Rectal smooth muscle tissue (tissue), 1 donor: ENCODE measurements around the gene DFFA.
"Not testable (repeated sequence)": the region's sequence is repeated elsewhere in the genome, so short reads cannot be mapped to it uniquely, and the experiment has no call there.

ENCODE experiments used
- H3K27ac ChIP-seq: one replicate; pipeline ENCODE4 v1.7.0; 2013; ENCODE audit warnings: low read depth, low read length, inconsistent platforms
- H3K27me3 ChIP-seq: one replicate; pipeline ENCODE4 v1.7.0; 2013; ENCODE audit warnings: low read length; ENCODE audit not compliant: control insufficient read depth, insufficient read depth
- H3K36me3 ChIP-seq: one replicate; pipeline ENCODE4 v1.7.0; 2013; ENCODE audit warnings: low read length; ENCODE audit not compliant: control insufficient read depth, insufficient read depth
- H3K4me1 ChIP-seq: one replicate; pipeline ENCODE4 v1.7.0; 2013; ENCODE audit warnings: low read length; ENCODE audit not compliant: control insufficient read depth, insufficient read depth
- H3K4me3 ChIP-seq: one replicate; pipeline ENCODE4 v1.7.0; 2013; ENCODE audit warnings: low read length
- H3K9ac ChIP-seq: one replicate; pipeline ENCODE4 v1.7.0; 2013; ENCODE audit warnings: low read length

Gene DFFA

GRCh38 chr1:10511494-10511885, 39.2 kb upstream of the DFFA start:
- no peak overlapping the region for H3K9ac ChIP-seq
- H3K4me3 ChIP-seq, result no peak overlapping the region
- peaks cover 10% of the 10 kb centered on the region for H3K4me1 ChIP-seq
- H3K27me3 ChIP-seq, result no peaks in the 10 kb centered on the region
- no peak overlapping the region for H3K27ac ChIP-seq
- no peaks in the 10 kb centered on the region for H3K36me3 ChIP-seq

- H3K27me3 ChIP-seq, result no peaks in the 10 kb centered on the region
- no peak overlapping the region for H3K27ac ChIP-seq
- no peaks in the 10 kb centered on the region for H3K36me3 ChIP-seq
- H3K4me3 ChIP-seq, result peak overlapping the region; percentile 11
- H3K4me1 ChIP-seq, result peaks cover 10% of the 10 kb centered on the region
- no peak overlapping the region for H3K9ac ChIP-seq
Observed at GRCh38 chr1:10510520-10511493, 38.5 kb upstream of the DFFA start.

GRCh38 chr1:10509809-10510509, 37.6 kb upstream of the DFFA start:
- H3K4me1 ChIP-seq, result peaks cover 10% of the 10 kb centered on the region
- no peaks in the 10 kb centered on the region for H3K27me3 ChIP-seq
- no peak overlapping the region for H3K9ac ChIP-seq
- no peak overlapping the region for H3K4me3 ChIP-seq
- no peaks in the 10 kb centered on the region for H3K36me3 ChIP-seq
- H3K27ac ChIP-seq, result no peak overlapping the region

- Histone ChIP-seq H3K4me3 (no peak overlapping the region), H3K4me1 (peaks cover 9% of the 10 kb centered on the region), H3K27me3 (no peaks in the 10 kb centered on the region), H3K36me3 (no peaks in the 10 kb centered on the region), H3K9ac (no peak overlapping the region), H3K27ac (no peak overlapping the region)
Observed at GRCh38 chr1:10508511-10508951, 36.2 kb upstream of the DFFA start.

- no peak overlapping the region for H3K9ac ChIP-seq
- H3K4me1 ChIP-seq, result peaks cover 6% of the 10 kb centered on the region
- H3K4me3 ChIP-seq, result no peak overlapping the region
- no peaks in the 10 kb centered on the region for H3K27me3 ChIP-seq
- H3K36me3 ChIP-seq, result no peaks in the 10 kb centered on the region
- H3K27ac ChIP-seq, result no peak overlapping the region
Observed at GRCh38 chr1:10507111-10507879, 35.0 kb upstream of the DFFA start.

- H3K4me1 ChIP-seq, result peaks cover 6% of the 10 kb centered on the region
- no peaks in the 10 kb centered on the region for H3K27me3 ChIP-seq
- H3K36me3 ChIP-seq, result no peaks in the 10 kb centered on the region
- no peak overlapping the region for H3K9ac ChIP-seq
- H3K4me3 ChIP-seq, result no peak overlapping the region
- H3K27ac ChIP-seq, result no peak overlapping the region
Observed at GRCh38 chr1:10506677-10507047, 34.3 kb upstream of the DFFA start.

- not testable (repeated sequence) for H3K36me3 ChIP-seq, H3K27me3 ChIP-seq, H3K4me3 ChIP-seq, H3K27ac ChIP-seq, H3K4me1 ChIP-seq, H3K9ac ChIP-seq
Observed at GRCh38 chr1:10506046-10506676, 33.8 kb upstream of the DFFA start.

GRCh38 chr1:10504249-10504648, 31.9 kb upstream of the DFFA start:
- Histone ChIP-seq H3K4me1 (no peaks in the 10 kb centered on the region), H3K27me3 (no peaks in the 10 kb centered on the region), H3K36me3 (no peaks in the 10 kb centered on the region), H3K9ac (no peak overlapping the region), H3K27ac (no peak overlapping the region), H3K4me3 (no peak overlapping the region)

- Histone ChIP-seq H3K27ac (no peak overlapping the region), H3K36me3 (no peaks in the 10 kb centered on the region), H3K27me3 (no peaks in the 10 kb centered on the region), H3K4me1 (no peaks in the 10 kb centered on the region), H3K9ac (no peak overlapping the region), H3K4me3 (no peak overlapping the region)
Observed at GRCh38 chr1:10502206-10502605, 29.9 kb upstream of the DFFA start.

- Histone ChIP-seq H3K4me1 (peaks cover 7% of the 10 kb centered on the region), H3K4me3 (no peak overlapping the region), H3K27ac (no peak overlapping the region), H3K36me3 (no peaks in the 10 kb centered on the region), H3K9ac (no peak overlapping the region), H3K27me3 (no peaks in the 10 kb centered on the region)
Observed at GRCh38 chr1:10498231-10498630, 25.9 kb upstream of the DFFA start.

GRCh38 chr1:10497109-10497508, 24.8 kb upstream of the DFFA start:
- H3K4me1 ChIP-seq, result peaks cover 7% of the 10 kb centered on the region
- no peaks in the 10 kb centered on the region for H3K36me3 ChIP-seq
- no peak overlapping the region for H3K27ac ChIP-seq
- no peaks in the 10 kb centered on the region for H3K27me3 ChIP-seq
- no peak overlapping the region for H3K9ac ChIP-seq
- H3K4me3 ChIP-seq, result no peak overlapping the region

- Histone ChIP-seq H3K9ac (peak overlapping the region; percentile 17), H3K27ac (no peak overlapping the region), H3K4me3 (no peak overlapping the region), H3K4me1 (peaks cover 7% of the 10 kb centered on the region), H3K36me3 (no peaks in the 10 kb centered on the region), H3K27me3 (no peaks in the 10 kb centered on the region)
Observed at GRCh38 chr1:10495952-10496351, 23.6 kb upstream of the DFFA start.
